Embryonic facial prominence (tissue), 1 donor: ENCODE data around the gene PCDHGA2.
"Not testable (repeated sequence)": the region's sequence is repeated elsewhere in the genome, so short reads cannot be mapped to it uniquely, and the experiment has no call there.

ENCODE experiments used
- DNase-seq: peaks from one replicate; pipeline ENCODE4 v3.0.0-alpha.2; 2016; ENCODE audit errors: extremely low spot score

The PCDHGA2 gene

DNA sequence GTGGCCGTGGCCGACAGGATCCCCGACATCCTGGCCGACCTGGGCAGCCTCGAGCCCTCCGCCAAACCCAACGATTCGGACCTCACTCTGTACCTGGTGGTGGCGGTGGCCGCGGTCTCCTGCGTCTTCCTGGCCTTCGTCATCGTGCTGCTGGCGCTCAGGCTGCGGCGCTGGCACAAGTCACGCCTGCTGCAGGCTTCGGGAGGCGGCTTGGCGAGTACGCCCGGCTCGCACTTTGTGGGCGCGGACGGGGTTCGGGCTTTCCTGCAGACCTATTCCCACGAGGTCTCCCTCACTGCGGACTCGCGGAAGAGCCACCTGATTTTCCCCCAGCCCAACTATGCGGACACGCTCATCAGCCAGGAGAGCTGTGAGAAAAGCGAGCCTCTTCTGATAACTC is 7.5 kb downstream of the PCDHGA2 start:
- DNase-seq, result not testable (repeated sequence)

DNA sequence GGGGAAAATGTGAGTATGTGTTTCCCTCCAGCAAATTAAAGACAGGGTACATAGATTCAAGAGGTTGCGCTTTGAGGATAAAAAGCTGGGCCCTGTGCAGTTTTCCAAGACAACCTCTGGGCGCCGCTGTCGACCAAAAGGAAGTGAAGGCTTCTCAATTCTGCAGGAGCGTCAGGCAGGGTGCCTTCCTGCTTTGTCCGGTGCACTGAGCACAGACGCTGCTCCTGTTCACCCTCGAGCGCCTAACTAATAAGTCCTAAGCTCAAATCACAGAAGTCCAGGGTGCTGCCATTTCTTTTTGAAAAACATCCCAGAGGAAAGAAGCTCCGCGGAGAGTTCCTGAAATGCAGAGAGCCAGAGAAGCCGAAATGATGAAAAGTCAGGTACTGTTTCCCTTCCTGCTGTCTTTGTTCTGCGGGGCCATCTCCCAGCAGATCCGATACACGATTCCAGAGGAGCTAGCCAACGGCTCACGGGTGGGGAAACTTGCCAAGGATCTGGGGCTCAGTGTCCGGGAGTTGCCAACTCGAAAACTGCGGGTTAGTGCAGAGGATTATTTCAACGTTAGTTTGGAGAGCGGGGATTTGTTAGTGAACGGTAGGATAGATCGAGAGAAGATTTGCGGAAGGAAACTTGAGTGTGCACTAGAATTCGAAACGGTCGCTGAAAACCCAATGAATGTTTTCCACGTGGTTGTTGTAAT is 11.5 kb downstream of the PCDHGA2 start, which contains the start of gene PCDHGB1:
Gene PCDHGB1, plus strand, starts transcription at position 183 of the 703 bp plus-strand sequence. Its CDS starts 162 bp downstream, at position 345.
- no peak for DNase-seq

DNA sequence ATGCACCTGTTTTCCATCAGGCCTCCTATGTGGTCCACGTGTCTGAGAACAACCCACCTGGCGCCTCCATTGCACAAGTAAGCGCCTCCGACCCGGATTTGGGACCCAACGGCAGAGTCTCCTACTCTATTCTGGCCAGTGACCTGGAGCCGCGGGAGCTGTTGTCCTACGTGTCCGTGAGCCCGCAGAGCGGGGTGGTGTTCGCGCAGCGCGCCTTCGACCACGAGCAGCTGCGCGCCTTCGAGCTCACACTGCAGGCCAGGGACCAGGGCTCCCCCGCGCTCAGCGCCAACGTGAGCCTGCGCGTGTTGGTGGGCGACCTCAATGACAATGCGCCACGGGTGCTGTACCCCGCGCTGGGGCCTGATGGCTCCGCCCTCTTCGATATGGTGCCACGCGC is 13.0 kb downstream of the PCDHGA2 start:
- no peak for DNase-seq

DNA sequence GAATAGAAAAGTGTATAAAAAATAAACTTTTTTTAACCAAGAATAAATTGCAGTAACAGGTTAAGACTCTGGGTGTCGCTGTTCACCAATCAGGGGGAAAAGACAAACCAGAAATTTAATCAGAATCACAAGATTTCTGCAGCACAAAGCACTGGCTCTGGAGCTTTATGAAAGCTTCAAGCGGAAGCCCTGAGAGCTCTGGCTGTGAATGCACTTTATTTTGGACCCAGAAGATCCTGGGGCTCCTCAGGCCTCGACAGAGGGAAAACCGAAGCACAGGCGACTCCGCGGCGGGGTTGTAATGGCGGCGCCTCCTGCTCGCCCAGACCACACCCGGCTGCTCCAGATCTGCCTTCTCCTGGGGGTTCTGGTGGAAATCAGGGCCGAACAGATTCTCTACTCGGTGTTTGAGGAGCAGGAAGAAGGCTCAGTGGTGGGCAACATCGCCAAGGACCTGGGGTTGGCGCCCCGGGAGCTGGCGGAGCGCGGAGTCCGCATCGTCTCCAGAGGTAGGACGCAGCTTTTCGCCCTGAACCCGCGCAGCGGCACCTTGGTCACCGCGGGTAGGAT is 16.4 kb downstream of the PCDHGA2 start, which contains the start of gene PCDHGA4:
Gene PCDHGA4, plus strand, starts transcription at position 122 of the 570 bp plus-strand sequence. Its CDS starts 87 bp downstream, at position 209.
- DNase-seq, result no peak

DNA sequence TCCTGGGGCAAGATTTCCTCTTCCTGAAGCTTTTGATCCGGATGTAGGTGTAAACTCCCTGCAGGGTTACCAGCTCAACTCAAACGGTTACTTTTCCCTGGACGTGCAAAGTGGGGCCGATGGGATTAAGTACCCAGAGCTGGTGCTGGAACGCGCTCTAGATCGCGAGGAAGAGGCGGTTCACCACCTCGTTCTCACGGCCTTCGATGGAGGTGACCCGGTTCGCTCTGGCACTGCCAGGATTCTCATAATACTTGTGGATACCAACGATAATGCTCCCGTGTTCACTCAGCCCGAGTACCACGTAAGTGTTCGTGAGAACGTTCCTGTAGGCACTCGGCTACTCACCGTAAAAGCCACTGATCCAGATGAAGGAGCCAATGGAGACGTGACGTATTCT is 17.1 kb downstream of the PCDHGA2 start:
- DNase-seq, result no peak

DNA sequence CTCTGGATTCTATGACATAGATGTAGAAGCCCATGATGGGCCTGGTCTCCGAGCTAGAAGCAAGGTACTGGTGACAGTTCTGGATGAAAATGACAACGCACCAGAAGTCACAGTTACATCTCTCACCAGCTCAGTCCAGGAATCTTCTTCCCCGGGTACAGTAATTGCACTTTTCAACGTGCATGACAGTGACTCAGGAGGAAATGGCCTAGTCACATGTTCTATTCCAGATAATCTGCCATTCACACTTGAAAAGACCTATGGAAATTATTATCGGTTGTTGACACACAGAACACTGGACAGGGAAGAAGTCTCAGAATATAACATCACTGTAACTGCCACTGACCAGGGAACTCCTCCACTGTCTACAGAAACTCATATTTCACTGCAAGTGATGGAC is 17.6 kb downstream of the PCDHGA2 start:
- DNase-seq, result no peak

DNA sequence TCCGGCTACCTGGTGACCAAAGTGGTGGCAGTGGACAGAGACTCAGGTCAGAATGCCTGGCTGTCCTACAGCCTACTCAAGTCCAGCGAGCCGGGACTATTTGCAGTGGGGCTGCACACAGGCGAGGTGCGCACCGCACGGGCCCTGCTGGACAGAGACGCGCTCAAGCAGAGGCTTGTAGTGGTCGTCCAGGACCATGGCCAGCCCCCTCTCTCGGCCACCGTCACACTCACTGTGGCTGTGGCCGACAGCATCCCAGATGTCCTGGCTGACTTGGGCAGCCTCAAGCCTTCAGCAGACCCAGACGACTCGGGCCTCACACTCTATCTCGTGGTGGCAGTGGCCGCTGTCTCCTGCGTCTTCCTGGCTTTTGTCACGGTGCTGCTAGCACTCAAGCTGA is 18.4 kb downstream of the PCDHGA2 start:
- no peak for DNase-seq

DNA sequence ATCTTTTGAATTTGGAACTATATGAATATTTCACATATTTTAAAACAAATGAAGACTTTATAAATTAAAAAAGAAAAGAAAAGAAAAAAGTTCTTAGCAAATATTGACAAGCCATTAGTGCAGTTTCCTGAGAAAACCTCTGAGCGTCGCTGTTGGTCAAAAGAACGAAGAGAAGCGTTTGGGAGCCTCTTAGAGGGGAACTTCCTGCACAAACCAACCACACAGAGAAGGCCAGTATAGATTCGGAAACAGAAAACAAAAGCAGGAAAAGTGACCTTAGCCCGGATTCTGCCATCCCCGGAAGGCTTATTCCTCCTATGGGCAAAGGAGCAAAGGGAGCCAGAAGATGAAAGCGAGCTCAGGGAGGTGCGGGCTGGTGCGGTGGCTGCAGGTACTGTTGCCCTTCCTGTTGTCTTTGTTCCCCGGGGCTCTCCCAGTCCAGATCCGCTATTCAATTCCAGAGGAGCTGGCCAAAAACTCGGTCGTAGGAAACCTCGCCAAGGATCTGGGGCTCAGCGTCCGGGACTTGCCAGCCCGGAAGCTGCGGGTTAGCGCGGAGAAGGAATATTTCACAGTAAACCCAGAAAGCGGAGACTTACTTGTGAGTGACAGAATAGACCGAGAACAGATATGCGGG is 21.3 kb downstream of the PCDHGA2 start, which contains the start of gene PCDHGB2:
Gene PCDHGB2, plus strand, starts transcription at position 205 of the 637 bp plus-strand sequence. Its CDS starts 142 bp downstream, at position 347.
- DNase-seq, result no peak

DNA sequence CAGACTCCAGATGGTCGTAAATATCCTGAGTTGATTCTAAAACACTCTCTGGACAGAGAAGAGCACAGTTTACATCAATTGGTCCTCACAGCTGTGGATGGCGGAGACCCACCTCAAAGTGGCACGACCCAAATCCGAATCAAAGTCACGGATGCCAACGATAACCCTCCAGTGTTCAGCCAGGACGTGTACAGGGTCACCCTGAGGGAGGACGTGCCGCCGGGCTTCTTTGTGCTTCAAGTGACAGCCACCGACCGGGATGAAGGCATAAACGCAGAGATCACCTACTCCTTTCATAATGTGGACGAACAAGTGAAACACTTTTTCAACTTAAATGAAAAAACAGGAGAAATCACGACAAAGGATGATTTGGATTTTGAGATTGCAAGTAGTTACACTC is 22.1 kb downstream of the PCDHGA2 start:
- DNase-seq, result no peak

DNA sequence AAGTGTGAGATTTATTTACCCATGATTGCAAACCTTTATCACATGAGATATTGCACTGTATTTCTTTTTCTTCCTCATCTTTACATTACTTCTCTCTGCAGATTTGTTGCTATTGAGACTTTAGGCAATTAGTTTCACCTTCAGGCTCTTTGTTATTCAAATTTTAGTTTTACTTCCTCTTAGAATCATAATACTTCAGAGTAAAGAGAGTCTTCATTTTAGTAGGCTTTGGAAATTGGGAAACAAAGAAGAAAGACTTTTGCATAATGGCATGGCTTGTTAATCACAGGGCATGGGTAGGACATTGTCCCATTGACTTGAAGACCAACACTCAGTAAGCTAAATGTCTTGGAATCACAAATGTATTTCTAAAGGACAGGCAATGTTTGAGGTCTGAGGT is 24.2 kb downstream of the PCDHGA2 start:
- DNase-seq, result no peak

DNA sequence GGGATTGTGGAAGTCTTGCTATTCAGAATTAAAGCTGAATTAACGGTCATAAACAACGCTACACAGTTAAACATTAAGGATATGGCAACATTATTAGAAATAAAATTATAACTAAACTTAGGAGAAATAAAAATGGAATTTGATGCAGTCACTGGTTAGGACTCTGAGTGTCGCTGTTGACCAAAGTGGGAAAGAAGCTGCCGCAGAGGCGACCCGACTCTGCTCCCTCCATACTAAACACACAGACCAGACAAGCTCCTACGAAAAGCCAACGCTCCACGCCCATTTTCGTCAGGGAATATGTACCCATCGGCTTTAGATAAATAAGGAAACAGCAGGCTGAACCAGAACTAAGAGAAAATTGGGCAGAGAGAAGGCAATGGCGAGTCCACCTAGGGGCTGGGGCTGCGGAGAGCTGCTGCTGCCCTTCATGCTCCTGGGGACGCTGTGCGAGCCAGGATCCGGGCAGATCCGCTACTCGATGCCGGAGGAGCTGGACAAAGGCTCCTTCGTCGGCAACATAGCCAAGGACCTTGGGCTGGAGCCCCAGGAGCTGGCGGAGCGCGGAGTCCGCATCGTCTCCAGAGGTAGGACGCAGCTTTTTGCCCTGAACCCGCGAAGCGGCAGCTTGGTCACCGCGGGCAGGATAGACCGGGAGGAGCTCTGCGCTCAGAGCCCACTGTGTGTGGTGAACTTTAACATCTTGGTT is 25.5 kb downstream of the PCDHGA2 start, which contains the start of gene PCDHGA5:
Gene PCDHGA5, plus strand, starts transcription at position 211 of the 709 bp plus-strand sequence. Its CDS starts 169 bp downstream, at position 380.
- no peak for DNase-seq

DNA sequence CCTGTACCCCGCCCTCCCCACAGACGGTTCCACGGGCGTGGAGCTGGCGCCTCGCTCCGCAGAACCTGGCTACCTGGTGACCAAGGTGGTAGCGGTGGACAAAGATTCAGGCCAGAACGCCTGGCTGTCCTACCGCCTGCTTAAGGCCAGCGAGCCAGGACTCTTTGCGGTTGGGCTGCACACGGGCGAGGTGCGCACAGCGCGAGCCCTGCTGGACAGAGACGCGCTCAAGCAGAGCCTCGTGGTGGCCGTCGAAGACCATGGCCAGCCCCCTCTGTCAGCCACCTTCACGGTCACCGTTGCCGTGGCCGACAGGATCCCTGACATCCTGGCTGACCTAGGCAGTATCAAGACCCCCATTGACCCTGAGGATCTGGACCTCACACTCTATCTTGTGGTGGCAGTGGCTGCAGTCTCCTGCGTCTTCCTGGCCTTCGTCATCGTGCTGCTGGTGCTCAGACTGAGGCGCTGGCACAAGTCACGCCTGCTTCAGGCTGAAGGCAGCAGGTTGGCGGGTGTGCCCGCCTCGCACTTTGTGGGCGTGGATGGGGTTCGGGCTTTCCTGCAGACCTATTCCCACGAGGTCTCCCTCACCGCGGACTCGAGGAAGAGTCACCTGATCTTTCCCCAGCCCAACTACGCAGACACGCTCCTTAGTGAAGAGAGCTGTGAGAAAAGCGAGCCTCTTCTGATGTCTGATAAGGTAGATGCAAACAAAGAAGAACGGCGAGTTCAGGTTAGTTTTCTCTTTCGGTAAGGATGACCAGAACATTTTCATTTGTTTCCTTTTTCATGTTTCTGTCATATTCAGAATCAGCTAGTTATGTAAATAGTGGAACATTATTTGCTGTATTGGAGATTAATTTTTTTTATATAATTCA is 27.7 kb downstream of the PCDHGA2 start:
- DNase-seq, result no peak

DNA sequence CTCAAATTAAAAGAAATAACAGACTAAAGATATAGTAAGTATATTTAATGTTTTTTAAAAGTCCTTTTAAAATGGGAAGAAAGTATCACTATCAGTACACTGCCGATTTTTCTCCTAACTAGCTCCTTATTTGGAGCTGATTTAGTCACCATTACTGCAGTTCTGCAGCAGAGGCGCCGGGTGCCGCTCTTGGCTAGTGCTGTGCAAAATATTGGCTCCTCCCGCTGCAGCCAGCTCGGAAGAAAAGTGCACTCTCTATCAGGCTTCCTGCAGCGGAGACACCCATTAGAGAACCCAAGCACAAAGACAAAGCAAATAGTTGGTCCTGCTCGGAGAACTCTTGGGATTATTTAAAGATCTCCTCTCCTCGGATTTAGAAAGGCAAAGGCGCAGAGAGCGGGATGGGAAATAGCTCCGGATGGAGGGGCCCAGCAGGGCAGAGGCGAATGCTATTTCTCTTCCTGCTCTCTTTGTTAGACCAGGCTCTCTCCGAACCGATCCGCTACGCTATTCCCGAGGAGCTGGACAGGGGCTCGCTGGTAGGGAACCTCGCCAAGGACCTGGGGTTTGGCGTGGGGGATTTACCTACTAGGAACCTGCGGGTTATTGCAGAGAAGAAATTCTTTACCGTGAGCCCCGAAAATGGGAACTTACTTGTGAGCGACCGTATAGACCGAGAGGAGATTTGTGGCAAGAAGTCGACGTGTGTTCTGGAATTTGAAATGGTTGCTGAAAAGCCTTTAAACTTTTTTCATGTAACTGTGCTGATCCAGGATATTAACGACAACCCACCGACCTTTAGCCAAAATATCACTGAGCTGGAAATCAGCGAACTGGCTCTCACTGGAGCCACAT is 31.7 kb downstream of the PCDHGA2 start, which contains the start of gene PCDHGB3:
Gene PCDHGB3, plus strand, starts transcription at position 249 of the 855 bp plus-strand sequence. Its CDS starts 153 bp downstream, at position 402.
- no peak for DNase-seq

DNA sequence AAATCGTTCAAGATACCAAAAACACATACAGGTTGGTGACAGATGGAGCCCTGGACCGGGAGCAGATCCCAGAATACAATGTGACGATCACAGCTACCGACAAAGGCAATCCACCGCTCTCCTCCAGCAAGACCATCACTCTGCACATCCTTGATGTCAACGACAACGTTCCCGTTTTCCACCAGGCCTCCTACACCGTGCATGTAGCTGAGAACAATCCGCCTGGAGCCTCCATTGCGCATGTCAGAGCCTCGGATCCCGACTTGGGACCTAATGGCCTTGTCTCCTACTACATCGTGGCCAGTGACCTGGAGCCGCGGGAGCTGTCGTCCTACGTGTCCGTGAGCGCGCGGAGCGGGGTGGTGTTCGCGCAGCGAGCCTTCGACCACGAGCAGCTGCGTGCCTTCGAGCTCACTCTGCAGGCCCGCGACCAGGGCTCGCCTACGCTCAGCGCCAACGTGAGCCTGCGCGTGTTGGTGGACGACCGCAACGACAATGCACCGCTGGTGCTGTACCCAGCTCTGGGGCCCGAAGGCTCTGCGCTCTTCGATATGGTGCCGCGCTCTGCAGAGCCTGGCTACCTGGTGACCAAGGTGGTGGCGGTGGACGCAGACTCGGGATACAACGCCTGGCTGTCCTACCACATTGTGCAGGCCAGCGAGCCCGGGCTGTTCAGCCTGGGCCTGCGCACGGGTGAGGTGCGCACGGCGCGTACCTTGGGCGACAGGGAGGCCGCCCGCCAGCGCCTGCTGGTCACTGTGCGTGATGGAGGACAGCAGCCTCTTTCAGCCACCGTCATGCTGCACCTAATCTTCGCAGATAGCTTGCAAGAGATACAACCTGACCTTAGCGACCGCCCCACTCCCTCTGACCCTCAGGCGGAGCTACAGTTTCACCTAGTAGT is 33.3 kb downstream of the PCDHGA2 start:
- no peak for DNase-seq

DNA sequence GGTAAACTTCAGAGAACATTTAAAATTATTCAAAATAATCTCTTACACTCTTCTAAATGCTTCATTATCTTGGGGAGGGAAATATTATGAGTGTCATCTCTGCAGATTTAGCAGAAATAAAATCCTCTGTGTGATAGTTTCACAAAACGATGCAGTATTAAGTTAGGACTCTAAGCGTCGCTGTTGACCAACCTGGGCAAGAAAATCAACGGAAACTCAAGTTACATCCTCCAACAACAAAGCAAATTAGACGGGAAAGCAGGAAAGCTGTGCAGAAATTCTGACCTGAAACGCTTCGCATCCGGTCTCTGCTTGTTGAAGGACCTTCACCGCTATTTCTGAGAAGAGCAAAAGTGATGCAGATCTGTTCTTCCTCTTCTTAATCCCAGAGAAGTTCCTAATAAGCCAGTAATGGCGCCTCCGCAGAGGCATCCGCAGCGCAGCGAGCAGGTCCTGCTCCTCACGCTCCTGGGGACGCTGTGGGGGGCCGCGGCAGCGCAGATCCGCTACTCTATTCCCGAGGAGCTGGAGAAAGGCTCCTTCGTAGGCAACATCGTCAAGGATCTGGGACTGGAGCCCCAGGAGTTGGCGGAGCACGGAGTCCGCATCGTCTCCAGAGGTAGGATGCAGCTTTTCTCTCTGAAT is 35.2 kb downstream of the PCDHGA2 start, which contains the start of gene PCDHGA6:
Gene PCDHGA6, plus strand, starts transcription at position 219 of the 645 bp plus-strand sequence. Its CDS starts 193 bp downstream, at position 412.
- DNase-seq, result no peak

DNA sequence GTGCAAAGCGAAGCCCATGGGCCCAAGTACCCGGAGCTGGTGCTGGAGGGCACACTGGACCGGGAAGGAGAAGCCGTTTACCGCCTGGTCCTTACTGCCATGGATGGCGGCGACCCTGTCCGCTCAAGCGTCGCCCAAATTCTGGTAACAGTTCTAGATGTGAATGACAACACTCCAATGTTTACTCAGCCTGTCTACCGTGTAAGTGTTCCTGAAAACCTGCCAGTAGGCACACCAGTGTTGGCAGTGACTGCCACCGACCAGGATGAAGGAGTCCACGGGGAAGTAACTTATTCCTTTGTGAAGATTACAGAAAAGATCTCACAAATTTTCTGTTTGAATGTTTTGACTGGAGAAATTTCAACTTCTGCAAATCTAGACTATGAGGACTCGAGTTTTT is 36.1 kb downstream of the PCDHGA2 start:
- no peak for DNase-seq

DNA sequence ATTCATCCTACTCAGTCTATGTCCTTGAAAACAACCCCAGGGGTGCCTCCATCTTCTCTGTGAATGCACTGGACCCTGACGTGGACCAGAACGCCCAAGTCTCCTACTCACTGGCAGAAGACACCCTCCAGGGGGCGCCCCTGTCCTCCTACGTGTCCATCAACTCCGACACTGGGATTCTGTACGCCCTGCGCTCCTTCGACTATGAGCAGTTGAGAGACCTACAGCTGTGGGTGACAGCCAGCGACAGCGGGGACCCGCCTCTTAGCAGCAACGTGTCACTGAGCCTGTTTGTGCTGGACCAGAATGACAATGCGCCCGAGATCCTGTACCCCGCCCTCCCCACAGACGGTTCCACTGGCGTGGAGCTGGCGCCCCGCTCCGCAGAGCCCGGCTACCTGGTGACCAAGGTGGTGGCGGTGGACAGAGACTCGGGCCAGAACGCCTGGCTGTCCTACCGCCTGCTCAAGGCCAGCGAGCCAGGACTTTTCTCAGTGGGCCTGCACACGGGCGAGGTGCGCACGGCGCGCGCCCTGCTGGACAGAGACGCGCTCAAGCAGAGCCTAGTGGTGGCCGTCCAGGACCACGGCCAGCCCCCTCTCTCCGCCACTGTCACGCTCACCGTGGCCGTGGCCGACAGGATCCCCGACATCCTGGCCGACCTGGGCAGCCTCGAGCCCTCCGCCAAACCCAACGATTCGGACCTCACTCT is 37.0 kb downstream of the PCDHGA2 start:
- not testable (repeated sequence) for DNase-seq
